NT2/D1 (cell line): ENCODE data around the gene ADAMTS10.

ENCODE experiments used
- SUZ12 ChIP-seq: IDR thresholded peaks from 2 replicates; pipeline ENCODE4 v1.6.1; 2011; ENCODE audit not compliant: insufficient read length, insufficient read depth; ENCODE audit errors: extremely low read depth
- YY1 ChIP-seq: IDR thresholded peaks from 2 replicates; pipeline ENCODE4 v1.6.1; 2011; ENCODE audit not compliant: insufficient read length, insufficient read depth
- ZNF274 ChIP-seq: IDR thresholded peaks from 2 replicates; pipeline ENCODE4 v1.6.1; 2011; ENCODE audit warnings: mild to moderate bottlenecking, low read depth, low read length

DNA sequence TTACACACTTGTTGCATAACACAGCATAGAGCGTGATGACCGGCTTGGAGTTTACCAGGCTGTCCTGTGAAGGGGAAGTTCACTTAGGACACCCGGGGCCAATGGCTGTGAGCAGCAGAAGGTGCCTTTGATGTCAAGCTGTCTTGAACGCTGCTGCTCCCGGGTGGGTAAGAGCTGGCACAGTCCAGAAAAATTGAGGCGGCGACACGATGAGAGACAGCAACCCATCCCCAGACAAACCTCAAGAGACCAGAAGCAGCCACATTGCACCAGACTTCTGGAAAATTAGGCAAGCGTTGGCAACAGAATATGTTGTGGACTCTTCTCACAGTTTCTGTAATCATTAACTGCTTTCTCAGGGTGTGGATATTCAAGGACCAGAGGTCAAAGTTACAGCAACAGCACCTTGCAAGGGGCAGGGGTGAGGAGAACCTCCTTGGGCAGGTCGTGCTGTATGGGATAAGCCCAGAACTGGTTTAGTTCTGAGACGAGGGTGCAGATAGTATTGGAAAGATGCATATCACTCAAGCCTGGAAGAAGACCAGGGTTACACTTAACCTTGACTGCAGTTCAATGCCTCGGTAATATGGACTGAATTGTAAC, 30.0 kb upstream of the ADAMTS10 start:
- TF ChIP-seq SUZ12 (no peak), YY1 (no peak), ZNF274 (no peak)
